ENCODE data around the gene ATP5PD.

The ATP5PD gene

GRCh38 chr17:74990581-74991105, 56.1 kb downstream of the ATP5PD start:
- no peak overlapping the region for H3K27ac ChIP-seq (replicated peaks)

More at GRCh38 chr17:74990581-74991105, 56.1 kb downstream of the ATP5PD start:
- no peak overlapping the region for H3K4me3 ChIP-seq (replicated peaks; ENCODE audit: insufficient read depth, low read length)
- no peak for DNase-seq (ENCODE audit: low read depth in 1 of 2, low spot score in 1 of 2)
- no peaks in the 10 kb centered on the region for H3K27me3 ChIP-seq (ENCODE audit: insufficient read depth, poor library complexity, severe bottlenecking)
- TF ChIP-seq SPI1 (IDR thresholded peaks at IDR 0.05; ENCODE audit: borderline replicate concordance, low read depth) = no peak
- TF ChIP-seq GABPA (IDR thresholded peaks at IDR 0.05; ENCODE audit: low read depth) = no peak
- TF ChIP-seq POLR2AphosphoS5 (IDR thresholded peaks at IDR 0.05; ENCODE audit: low read depth) = no peak
- TF ChIP-seq REST (IDR thresholded peaks at IDR 0.05; ENCODE audit: insufficient replicate concordance, low read depth) = no peak
- TF ChIP-seq CTCF (IDR thresholded peaks at IDR 0.05; ENCODE audit: insufficient read depth, low read length) = no peak

Measured in HL-60 (cell line).